WERI-Rb-1 (cell line): ENCODE measurements around the gene ATXN3.

ENCODE experiments used
- DNase-seq: peaks from one replicate; pipeline ENCODE4 v3.0.0-alpha.2; 2020
- H3K27ac ChIP-seq: fragments of 250-450 bp; sonication (Bioruptor Pico); 2 replicates; pipeline ENCODE4 v1.5.1; 2020; ENCODE audit warnings: mild to moderate bottlenecking, moderate library complexity
- H3K27me3 ChIP-seq: fragments of 250-450 bp; sonication (Bioruptor Pico); 2 replicates; pipeline ENCODE4 v1.5.1; 2021; ENCODE audit warnings: mild to moderate bottlenecking, low read depth, moderate library complexity; ENCODE audit not compliant: insufficient read depth, severe bottlenecking
- H3K36me3 ChIP-seq: fragments of 250-450 bp; sonication (Bioruptor Pico); 2 replicates; pipeline ENCODE4 v1.5.1; 2020; ENCODE audit warnings: mild to moderate bottlenecking, moderate library complexity
- H3K4me3 ChIP-seq: 2 replicates; pipeline ENCODE4 v1.5.1; 2011; ENCODE audit warnings: low read depth, mild to moderate bottlenecking, control low read depth, low read length
- H3K9me3 ChIP-seq: fragments of 250-450 bp; sonication (Bioruptor Pico); 2 replicates; pipeline ENCODE4 v1.5.1; 2021; ENCODE audit warnings: mild to moderate bottlenecking, moderate library complexity; ENCODE audit not compliant: severe bottlenecking
- TF ChIP-seq, protein P1 (sequence below): IDR thresholded peaks from 2 replicates; pipeline ENCODE4 v1.5.1; 2011; ENCODE audit warnings: low read depth, mild to moderate bottlenecking, control low read depth, inconsistent platforms, low read length

Gene ATXN3

DNA sequence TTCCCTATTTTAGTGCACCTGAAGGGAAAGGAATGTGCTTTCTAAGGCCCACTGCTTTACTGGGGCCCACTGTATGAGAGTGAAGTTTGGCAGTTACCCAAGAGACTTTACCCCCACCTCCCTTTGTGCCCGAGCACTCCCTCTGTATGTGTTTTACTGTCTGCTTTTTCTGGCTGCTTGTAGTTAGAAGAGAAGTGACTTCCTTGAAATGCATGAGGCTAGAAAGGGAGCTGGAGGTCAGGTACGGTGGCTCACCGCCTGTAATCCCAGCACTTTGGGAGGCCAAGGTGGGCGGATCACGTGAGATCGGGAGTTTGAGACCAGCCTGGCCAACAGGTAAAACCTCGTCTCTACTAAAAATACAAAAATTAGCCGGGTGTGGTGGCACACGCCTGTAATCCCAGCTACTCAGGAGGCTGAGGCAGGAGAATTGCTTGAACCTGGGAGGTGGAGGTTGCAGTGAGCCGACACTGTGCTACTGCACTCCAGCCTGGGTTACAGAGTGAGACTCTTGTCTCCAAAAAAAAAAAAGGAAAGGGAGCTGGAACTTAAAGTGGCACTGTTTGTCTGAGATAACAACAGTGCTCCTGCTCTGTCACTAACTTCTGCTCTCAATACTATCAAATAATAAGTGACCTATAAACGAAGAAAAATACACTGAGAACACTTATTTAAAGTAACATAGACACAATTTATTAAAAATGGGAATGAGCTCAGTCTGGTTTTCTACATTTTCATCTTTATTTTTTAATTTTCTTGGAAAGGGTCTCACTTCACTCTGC is 72.3 kb downstream of the ATXN3 start:
- Histone ChIP-seq H3K36me3 (peaks cover 24% of the 10 kb centered on the region), H3K27me3 (no peaks in the 10 kb centered on the region), H3K27ac (no peak overlapping the region), H3K9me3 (no peaks in the 10 kb centered on the region), H3K4me3 (no peak overlapping the region)
- TF ChIP-seq, protein P1, sequence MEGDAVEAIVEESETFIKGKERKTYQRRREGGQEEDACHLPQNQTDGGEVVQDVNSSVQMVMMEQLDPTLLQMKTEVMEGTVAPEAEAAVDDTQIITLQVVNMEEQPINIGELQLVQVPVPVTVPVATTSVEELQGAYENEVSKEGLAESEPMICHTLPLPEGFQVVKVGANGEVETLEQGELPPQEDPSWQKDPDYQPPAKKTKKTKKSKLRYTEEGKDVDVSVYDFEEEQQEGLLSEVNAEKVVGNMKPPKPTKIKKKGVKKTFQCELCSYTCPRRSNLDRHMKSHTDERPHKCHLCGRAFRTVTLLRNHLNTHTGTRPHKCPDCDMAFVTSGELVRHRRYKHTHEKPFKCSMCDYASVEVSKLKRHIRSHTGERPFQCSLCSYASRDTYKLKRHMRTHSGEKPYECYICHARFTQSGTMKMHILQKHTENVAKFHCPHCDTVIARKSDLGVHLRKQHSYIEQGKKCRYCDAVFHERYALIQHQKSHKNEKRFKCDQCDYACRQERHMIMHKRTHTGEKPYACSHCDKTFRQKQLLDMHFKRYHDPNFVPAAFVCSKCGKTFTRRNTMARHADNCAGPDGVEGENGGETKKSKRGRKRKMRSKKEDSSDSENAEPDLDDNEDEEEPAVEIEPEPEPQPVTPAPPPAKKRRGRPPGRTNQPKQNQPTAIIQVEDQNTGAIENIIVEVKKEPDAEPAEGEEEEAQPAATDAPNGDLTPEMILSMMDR: no peak
- DNase-seq: no peak

- H3K27ac ChIP-seq: no peak overlapping the region
- peaks cover 24% of the 10 kb centered on the region for H3K36me3 ChIP-seq
- no peaks in the 10 kb centered on the region for H3K9me3 ChIP-seq
- no peak overlapping the region for H3K4me3 ChIP-seq
- TF ChIP-seq, protein P1: no peak
- H3K27me3 ChIP-seq: no peaks in the 10 kb centered on the region
- DNase-seq: no peak
Observed at GRCh38 chr14:92033433-92033832, 72.9 kb downstream of the ATXN3 start.

DNA sequence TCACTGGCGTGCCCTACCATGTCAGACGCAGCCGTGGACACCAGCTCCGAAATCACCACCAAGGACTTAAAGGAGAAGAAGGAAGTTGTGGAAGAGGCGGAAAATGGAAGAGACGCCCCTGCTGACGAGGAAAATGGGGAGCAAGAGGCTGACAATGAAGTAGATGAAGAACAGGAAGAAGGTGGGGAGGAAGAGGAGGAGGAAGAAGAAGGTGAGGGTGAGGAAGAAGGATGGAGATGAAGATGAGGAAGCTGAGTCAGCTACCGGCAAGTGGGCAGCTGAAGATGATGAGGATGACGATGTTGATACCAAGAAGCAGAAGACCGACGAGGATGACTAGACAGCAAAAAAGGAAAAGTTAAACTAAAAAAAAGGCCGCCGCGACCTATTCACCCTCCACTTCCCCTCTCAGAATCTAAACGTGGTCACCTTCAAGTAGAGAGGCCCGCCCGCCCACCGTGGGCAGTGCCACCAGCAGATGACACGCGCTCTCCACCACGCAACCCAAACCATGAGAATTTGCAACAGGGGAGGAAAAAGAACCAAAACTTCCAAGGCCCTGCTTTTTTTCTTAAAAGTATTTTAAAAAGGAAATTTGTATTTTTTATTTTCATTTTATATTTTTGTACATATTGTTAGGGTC is 79.7 kb downstream of the ATXN3 start:
- Histone ChIP-seq H3K36me3 (peaks cover 29% of the 10 kb centered on the region), H3K27me3 (no peaks in the 10 kb centered on the region), H3K4me3 (no peak overlapping the region), H3K9me3 (no peaks in the 10 kb centered on the region), H3K27ac (no peak overlapping the region)
- TF ChIP-seq, protein P1: no peak
- DNase-seq: no peak

DNA sequence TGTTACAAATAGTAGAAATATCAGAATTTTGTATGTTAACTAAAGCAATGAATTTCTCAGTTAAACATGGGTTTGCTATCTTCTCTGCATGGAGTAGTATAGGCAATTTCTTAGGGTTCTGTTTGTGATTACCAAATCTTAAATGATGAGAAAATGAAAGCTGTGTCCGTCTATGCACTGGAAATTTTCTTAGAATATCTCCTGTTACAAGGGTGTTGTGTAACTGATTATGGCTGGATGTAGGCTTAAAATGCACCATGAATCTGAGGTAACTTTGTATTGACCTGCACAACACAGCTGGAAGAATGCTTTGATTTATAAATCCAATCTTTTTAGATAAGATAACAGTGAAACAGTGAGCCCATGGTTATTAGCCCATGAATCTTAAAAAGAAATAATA is 84.3 kb downstream of the ATXN3 start:
- H3K36me3 ChIP-seq: peaks cover 24% of the 10 kb centered on the region
- no peak overlapping the region for H3K27ac ChIP-seq
- DNase-seq: no peak
- TF ChIP-seq, protein P1: no peak
- H3K9me3 ChIP-seq: no peaks in the 10 kb centered on the region
- no peak overlapping the region for H3K4me3 ChIP-seq
- H3K27me3 ChIP-seq: no peaks in the 10 kb centered on the region

DNA sequence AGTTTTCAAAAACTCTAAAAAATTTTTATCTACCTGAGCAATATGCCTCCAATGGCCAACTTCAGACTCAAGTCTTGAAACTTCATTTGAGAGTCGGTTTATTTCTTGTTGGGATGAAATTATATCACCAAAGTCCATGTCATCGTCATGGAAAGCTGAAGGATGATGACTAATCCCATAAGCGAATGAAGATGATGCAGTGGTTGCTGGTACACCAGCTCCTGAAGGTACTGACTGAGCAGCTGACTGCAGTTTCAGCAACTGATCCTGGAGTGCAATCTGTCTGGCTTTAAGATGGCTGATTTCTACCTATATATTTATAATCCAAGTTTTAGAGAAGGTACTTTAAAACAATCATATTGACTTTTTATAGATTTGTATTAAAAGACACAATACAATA is 84.9 kb downstream of the ATXN3 start:
- no peak for DNase-seq
- peaks cover 30% of the 10 kb centered on the region for H3K36me3 ChIP-seq
- H3K9me3 ChIP-seq: no peaks in the 10 kb centered on the region
- H3K4me3 ChIP-seq: no peak overlapping the region
- no peaks in the 10 kb centered on the region for H3K27me3 ChIP-seq
- TF ChIP-seq, protein P1: no peak
- H3K27ac ChIP-seq: no peak overlapping the region
